DMS79 treated with DMSO at 0.1 percent for 48 hours (cell line): Measurements from ENCODE around the gene INTS1.
"Not testable (repeated sequence)": the region's sequence is repeated elsewhere in the genome, so short reads cannot be mapped to it uniquely, and the experiment has no call there.

ENCODE experiments used
- DNase-seq: peaks from one replicate; lab custom pipeline; 2025; lab: John Stamatoyannopoulos, UW

The INTS1 gene

DNA sequence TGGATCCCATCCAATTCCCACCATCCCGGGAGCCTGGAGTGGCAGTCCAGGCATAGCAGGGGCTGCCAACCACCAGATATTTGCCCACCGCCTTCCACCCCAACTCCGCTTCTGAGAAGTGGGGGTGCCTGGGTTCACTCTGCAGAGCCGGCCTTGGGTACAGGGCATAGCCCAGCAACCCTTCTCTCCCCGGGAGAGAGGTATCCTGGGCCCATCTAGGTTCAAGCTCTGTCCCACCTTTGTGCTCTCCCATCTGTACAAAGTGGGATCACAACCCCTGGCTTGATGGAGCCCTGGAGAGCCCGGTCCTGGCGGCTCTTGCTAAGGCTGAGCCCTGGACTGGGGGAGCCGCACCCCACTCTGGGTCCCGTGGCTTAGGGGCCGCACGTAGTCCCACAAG lies 57.1 kb downstream of the INTS1 start:
- DNase-seq = no peak

DNA sequence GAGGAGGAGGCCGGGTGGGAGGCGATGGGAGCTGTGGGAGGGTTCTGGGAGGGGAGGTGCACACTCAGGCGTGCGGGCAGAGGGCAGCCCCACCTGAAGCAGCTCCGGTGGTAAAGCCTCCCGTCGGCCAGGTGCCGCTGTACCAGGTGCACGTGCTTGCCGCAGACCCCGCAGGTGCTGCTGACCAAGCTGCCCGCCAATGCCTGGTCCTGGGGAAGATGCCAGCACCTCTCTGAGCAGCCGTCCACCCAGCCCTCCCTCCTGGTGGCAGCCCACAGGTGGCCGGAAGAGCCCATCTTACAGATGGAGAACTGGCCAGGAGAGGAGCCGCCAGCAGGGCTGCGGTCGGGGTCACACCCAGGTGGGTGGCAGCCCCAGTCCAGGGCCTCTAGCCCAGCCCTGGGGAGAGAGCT lies 57.6 kb downstream of the INTS1 start:
- DNase-seq = no peak

DNA sequence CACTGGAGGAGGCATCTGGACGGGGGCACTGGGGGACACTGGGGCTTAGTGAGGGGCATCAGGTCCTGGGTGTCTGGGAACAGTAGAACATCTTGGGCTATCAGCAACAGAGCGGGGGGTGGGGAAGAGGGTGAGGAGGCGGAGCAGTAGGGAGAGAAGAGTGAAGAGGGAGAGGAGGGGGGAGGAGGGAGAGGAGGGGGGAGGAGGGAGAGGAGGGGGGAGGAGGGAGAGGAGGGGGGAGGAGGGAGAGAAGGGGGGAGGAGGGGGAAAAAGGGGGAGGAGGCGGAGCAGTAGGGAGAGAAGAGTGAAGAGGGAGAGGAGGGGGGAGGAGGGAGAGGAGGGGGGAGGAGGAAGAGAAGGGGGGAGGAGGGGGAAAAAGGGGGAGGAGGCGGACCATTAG lies 58.2 kb downstream of the INTS1 start:
- not testable (repeated sequence) for DNase-seq

DNA sequence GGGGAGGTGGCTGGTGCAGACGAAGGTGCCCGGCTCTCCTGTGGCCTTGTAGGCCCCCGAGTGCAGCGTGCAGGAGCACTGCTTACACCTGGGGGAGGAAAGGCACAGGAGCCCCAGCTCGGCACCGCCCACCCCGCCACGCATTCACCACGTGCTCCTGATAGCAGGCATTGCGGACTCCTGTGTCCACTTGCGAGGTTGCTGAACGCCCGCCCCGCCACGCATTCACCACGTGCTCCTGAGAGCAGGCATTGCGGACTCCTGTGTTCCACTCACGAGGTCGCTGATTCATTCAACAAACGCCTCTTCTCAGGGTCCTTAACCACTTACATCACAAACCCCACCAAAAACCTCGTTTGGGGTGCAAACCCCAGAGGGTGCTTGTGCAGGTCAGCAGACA lies 58.8 kb downstream of the INTS1 start:
- no peak for DNase-seq

DNA sequence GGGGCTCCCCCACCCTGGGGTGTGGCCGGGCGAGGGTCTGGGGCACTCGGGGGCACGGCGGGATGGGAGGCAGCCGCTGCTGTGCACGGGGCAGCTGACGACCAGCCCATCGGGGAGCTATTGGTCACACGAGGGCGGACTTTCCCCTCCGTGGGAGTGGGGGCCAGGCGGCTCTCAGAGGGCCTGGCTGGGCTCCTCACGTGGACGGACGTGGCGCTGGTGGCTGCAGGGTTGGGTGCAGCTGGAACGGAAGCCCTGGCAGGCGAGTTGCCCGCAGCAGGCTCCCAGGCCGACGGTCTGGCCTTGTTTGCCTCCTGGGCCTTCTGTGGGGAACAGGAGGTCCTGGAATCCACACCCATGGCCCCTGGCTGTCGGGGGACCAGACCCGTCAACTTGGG lies 59.3 kb downstream of the INTS1 start:
- no peak for DNase-seq

DNA sequence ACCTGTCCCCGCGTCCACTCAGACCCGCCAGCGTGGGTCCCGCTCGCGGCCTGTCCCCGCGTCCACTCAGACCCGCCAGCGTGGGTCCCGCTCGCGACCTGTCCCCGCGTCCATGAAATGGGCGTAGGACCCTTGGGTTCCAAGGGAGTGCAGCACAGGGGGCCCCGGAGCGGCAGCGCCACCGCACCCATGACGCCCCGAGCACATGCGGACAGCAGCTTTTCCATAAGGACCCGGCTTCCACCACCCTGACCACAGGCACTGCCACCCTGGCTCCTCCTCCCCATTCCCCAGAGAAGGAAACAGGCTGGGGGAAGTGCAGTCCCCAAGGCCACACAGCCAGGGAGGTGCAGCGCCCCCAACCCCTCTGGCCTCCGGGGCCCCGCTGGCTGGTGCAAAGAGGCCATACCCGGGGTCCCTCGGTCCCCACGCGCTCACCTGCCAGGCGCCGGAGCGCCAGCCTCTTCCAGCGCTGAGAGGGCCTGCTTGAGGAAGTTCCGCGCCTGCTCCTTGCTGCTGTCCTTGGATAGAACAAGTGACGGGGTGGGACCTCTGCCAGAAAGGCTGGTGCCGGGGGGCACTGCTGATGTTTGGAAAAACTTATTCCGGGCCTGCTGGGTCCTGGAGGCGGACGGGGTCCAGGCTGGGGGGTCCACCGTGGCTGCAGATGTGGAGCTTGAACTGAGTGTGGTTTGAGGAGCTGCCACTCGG lies 59.8 kb downstream of the INTS1 start:
- no peak for DNase-seq

DNA sequence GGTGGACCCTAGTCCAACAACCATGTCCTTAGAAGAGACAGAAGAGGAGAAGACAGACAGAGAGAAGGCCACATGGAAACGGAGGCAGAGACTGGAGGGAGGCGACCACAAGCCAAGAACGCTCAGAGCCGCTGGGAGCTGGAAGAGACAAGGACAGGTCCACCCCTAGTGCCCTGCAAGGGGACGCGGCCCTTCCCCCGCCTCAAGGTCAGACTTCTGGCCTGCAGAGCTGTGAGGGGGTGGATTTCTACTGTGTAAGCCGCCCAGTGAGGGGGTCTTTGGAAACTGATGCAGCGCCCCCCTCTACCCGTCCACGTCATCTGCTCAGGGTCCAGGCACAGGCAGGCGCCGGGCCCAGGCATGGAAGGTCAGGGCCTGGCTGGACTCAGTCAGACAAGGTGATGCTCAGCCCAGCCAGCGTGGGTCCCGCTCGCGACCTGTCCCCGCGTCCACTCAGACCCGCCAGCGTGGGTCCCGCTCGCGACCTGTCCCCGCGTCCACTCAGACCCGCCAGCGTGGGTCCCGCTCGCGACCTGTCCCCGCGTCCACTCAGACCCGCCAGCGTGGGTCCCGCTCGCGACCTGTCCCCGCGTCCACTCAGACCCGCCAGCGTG lies 60.5 kb downstream of the INTS1 start:
- DNase-seq = not testable (repeated sequence)

DNA sequence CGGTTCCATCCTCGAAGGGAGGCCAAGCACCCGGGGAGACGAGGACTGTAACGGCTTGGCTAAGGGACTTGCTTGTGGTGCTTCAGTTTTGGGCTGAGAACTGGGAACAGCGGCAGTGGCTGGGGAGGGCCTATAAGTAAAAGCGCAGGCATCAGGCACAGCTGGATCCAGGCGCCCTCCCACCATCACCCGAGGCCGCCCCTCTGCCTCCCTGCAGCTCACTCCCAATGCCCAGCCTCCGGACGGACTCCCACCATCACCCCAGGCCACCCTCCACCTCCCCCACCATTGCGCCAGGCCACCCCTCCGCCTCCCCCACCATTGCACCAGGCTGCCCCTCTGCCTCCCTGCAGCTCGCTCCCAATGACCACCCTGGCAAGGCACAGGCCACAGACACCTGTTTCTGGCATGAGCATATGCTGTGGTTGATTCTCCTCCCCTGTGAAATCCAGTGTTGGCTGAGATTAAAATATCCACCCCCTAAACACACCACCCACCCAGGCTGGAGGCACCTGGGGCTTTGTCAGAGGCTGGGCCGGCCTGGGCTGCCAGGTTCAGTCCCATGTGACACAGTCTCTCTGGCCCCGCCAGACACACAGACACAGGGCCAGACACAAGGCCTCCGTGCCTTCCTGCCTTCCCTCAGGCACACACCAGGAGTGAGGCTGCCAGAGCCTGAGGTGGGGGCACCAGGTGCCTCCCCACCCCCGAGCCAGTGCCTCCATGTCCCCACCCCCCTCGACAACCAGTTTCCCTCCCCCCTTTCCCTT lies 61.6 kb downstream of the INTS1 start:
- no peak for DNase-seq

DNA sequence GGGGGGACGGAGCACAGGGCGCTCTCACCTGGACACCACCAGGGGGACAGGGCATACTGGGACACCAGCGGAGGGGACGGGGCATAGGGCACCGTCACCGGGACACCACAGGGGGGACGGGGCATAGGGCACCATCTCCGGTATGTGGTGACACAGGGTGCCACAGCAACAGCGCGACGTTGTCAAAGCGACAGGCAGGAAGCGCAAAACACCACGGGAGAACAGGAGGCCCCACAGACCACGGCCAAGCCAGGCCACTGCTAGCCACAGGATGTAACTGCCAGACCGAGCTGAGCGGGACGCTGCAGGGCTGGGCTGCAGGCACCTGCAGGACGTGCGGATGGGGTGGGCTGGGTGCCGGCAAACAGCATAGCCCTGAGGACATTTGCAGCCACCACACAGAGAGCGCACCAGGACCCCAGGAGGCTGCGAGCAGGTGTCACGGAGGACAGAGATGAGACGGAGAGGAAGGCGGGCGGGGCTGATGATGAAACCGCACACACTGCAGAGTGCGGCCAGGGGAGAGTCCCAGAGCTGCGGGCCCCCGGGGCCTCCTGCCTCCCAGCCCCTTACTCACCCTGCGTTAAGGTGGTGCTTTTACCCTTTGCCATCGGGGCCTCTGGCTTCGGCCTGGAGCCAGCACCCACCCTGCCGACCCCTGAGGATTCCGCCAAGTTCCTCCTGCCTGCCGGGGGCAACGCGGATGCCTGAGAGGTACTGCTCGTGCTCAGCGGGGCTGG lies 62.4 kb downstream of the INTS1 start:
- no peak for DNase-seq

DNA sequence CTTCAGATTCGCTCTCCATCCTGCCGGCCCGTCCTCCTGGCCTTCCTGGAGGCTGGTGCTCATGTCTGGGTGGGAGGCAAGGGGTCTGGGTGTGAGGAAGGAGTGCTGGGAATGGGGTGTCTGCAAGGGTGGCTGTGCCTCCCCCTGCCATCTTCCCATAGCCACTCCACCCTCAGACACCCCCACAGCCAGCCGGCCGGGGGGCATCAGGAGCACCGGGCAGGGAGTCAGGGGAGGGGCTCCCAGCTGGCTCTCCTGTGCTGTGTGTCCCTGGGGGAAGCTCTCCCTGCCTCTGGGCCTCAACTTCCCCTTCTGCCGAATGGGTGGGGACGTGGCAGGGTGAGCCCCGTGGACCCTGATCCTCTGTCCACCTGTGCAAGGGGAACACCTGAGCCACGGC lies 63.6 kb downstream of the INTS1 start:
- no peak for DNase-seq

DNA sequence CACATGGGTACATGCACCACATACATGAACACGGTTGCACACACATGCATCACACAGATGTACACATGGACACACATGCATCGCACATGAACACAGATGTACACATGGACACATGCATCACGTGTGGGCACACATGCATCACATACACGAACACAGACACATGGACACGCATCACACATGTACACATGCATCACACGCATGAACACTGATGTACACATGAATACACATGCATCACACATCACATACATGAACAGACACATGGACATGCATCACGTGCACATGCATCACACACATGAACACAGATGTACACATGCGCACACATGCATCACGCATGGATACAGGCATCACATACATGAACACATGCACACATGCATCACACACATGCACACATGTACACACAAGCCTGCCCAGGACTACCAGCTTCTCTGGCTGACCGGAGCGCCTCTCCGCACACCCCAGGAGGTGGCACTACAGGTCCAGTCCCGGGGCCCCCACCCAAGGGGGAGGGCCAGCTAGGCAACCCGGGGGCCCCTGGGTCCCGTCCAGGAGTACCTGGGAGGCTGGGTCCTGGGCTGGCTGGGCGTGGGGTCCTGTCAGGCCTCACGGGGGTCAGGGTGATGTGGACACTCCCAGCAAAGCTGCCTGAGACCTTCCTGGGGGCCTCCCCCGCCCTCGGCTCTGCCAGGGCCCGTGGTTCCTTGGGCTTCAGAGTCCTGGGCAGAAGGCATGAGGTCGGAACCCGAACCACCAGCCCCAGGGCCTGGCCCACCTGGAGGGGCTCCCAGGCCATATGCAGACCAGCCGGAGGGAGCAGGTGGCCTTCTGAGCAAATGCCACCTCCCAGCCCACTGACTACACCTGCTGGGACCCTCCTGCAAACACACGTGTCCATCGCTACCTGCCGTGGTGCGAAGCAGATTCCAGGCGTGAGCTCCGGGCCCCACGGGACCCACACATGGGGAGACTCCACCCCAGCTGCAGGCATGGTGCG lies 64.5 kb downstream of the INTS1 start:
- DNase-seq = no peak

DNA sequence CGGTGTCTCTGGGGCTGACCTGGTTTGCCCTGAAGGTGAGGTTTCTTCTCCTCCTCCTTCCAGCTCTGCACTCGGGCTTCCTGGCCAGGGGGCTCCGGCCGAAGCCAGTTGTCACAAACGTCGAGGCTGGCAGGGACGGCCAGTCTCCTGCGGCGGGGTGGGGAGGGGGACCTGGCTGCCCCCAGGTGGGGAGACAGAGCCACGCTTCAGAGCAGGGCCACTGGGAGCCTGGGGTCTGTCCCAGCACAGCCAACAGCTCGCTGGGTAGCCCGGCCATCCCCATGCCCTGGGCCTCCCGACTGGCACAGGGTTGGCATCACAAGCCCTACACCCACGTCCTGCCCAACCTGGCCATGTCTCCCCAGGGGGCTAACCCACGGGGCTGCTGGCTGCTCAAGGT lies 65.4 kb downstream of the INTS1 start:
- no peak for DNase-seq

DNA sequence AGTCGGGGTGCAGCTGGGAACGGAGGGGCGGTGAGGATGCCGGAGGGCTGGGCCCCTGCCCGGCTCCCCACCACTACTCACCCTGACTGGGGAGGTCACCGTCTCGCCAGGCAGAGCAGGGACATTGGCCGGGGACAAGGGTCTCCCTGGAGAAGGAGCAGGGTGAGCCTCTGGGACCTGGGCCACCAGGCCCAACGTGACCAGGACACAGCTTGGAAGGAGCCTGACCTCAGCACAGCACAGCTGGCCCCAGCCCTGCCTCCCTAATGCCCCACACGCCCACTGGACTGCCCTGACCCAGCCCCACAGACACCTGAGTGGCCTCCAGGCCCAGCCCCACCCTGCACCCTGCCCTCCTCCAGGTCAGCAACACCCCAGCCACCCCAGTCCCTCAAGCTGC lies 66.0 kb downstream of the INTS1 start:
- no peak for DNase-seq

DNA sequence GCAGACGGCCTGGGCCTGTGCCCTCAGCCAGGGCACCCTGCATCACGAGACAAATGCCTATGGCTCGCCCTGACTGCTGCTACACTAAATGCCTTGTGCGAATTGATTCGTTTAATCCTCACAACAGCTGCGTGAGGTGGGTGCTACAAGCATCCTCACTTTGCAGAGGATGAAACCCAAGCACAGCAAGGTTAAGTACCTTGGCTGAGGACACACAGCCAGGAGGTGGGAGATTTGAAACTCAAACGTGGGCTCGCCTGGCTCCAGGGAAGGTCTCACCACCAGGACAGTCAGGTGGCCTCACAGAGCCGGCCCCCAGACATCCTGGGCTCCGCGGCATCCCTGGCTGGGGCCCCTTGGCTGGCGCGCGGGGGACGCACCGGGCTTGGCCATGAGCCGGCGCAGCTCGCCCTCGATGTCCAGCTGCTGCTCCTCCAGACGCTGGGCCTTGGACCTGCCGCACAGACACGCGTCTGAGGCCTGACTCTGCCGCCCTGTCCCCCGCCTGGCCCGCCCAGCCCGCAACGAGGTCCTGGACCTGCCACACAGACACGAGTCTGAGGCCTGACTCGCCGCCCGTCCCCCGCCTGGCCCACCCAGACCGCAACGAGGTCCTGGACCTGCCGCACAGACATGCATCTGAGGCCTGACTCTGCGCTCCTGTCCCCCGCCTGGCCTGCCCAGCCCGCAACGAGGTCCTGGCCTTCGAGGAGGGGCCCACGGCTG lies 66.9 kb downstream of the INTS1 start:
- DNase-seq = no peak

DNA sequence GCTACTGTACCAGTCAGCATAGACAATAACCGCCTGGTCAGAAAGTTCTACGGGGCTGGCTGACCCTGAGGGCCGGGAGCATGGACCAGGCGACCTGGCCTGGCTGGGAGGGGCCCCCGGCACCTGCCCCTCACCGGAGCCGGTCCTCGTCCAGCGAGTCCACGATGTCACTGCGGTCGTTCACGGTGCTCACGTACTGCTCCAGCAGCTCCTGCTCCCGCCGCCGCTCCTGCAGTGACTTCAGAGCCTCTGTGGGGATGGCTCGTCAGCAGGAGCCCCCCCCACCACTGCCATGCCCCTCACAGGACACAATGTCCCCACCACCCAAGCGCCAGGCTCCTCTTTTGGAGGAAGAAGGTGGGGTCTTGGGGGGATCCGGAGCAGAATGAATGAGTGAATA lies 67.6 kb downstream of the INTS1 start:
- DNase-seq = no peak

DNA sequence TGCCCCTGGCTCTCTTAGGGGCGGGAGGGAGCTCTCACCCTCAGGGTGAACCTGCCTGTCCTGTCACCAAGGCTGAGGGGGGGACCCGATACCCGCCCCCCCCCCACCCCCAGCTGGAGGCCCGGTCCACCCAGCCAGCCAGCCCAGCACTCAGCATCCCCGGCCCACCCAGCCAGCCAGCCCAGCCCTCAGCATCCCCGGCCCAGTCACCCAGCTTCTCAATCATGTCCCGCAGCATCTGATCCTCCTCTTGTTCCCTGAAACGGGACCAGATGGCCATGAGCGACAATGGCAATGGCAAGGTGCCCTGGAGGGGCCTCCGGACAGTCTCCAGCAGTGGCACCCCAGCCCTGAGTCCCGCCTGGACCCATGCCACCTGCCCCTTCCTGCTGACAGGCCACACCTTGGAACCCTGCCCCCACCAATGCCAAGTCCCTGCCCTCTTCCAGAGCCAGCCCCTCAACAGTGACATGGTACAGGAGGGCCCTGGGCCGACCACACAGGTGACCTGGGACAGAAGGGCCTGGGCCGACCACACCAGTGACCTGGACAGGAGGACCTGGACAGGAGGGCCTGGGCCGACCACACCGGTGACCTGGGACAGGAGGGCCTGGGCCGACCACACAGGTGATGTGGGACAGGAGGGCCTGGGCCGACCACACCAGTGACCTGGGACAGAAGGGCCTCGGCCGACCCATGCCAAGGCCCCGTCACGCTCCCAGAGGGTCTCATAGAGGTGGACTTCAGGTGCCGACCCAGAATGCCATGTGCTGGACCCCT lies 69.1 kb downstream of the INTS1 start:
- no peak for DNase-seq

DNA sequence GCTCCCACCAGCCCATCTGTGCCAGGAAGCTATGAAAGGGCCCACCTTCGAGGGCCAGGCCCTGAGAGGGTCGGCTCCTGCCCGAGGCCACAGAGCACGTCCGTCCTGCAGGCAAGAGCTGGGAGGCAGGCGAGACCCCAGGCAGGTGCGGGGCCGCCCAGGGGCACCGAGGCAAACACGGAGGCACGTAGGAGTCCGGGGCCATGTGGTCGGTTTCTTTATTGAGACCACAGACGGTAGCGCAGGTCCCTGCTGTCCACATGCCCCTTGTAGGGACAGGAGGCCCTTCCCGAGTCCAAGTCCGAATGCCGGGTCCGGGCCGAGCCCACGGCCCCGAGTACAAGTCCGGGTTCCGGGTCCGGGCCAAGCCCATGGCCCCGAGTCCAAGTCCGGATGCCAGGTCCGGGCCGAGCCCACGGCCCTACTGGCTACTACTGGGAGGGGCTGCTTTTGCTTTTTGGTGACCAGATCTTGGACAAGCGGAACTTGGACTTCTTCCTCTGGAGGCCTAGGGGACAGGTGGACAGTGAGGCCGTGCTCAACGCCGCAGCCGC lies 69.9 kb downstream of the INTS1 start:
- no peak for DNase-seq

DNA sequence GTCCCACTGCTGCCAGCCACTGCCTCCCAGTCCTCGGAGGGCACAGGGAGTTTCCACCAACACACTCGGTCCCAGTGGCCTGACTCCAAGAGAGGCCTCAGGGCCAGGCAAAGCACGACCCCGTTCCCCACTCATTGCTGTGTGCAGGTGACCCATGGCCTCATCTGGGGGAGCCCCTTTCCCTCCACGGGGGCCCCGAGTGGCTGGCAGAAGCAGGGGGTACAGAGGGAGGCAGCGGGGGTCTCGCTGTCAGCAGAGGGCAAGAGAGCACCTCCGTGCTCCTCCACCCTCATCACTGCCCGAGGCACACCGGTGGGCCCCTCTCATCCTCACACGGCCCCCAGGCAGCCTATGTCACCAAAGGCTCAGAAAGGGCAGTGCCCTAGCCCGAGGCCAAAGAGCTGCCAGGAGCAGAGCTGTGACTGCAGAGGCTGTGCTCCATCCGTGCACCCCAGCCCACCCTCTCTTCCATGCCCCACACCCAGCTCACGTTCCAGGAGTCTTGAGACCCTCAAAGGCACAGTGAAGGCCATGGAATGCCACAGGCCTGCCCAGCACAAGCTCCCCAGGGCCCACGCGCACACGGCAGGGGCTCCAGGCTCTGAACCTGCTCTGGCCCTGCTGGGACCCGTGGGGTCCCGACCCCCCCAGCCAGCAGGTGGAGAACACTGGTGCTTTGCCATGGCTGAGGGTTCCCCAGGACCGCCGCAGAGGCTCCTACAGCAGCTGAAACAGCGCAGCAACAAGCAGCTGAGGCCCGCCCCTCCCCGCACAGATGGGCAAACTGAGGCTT lies 70.9 kb downstream of the INTS1 start:
- no peak for DNase-seq
